HFFc6 (cell line): ENCODE measurements around the gene KMT5C. TPM values are rescaled to one million over a fixed set of nuclear protein-coding genes. Genes with fewer than 3 reads are reported as not detected.

Source experiments
- DNase-seq: peaks from one replicate; pipeline ENCODE4 v3.0.0-alpha.2; 2018
- H3K27ac Mint-ChIP-seq: 2 replicates; pipeline ENCODE4 v1.8.0; 2020; ENCODE audit warnings: mild to moderate bottlenecking, mixed read lengths
- H3K27me3 Mint-ChIP-seq: 2 replicates; pipeline ENCODE4 v1.8.0; 2021; ENCODE audit warnings: mild to moderate bottlenecking, moderate library complexity, mixed read lengths; ENCODE audit not compliant: insufficient read depth
- H3K36me3 Mint-ChIP-seq: 2 replicates; pipeline ENCODE4 v1.8.0; 2021; ENCODE audit warnings: low read depth, mixed read lengths
- H3K4me1 Mint-ChIP-seq: 2 replicates; pipeline ENCODE4 v1.8.0; 2020; ENCODE audit warnings: low read depth, mixed read lengths
- H3K4me3 Mint-ChIP-seq: 2 replicates; pipeline ENCODE4 v1.8.0; 2020; ENCODE audit warnings: mild to moderate bottlenecking, moderate library complexity, mixed read lengths
- H3K9me3 Mint-ChIP-seq: 2 replicates; pipeline ENCODE4 v1.8.0; 2020; ENCODE audit warnings: mild to moderate bottlenecking, mixed read lengths
- CTCF ChIP-seq: fragments of 200-600 bp; sonication (generic); IDR thresholded peaks from 2 replicates; pipeline ENCODE4 v1.5.0; 2021; ENCODE audit warnings: antibody characterized with exemption, mild to moderate bottlenecking
- total RNA-seq, 6 experiments: library from RNA; stranded (reverse); fragmentation: NEBNext Ultra II Directional; extraction: Animal tissue kit (Norgen Biotek cat#: 25700); gene quantifications; 2 replicates in 1 of 6; 3 replicates in 5 of 6; pipeline ENCODE4 v1.2.3, GENCODE V29; 2021

KMT5C gene
- total RNA-seq, 6 experiments from 2014 or later: 3.8 to 6.2 (median 4.4) TPM

GRCh38 chr19:55339889-55340783 lies 460 bp downstream of the KMT5C start:
- H3K4me1 Mint-ChIP-seq: peaks cover 26% of the 10 kb centered on the region
- no peaks in the 10 kb centered on the region for H3K9me3 Mint-ChIP-seq
- DNase-seq: no peak
- H3K36me3 Mint-ChIP-seq: no peaks in the 10 kb centered on the region; the same call in 1 of the 2 replicates
- peaks cover 7% of the 10 kb centered on the region for H3K27me3 Mint-ChIP-seq
- H3K4me3 Mint-ChIP-seq: peak overlapping the region; percentile 91
- TF ChIP-seq CTCF: no peak
- H3K27ac Mint-ChIP-seq: peak overlapping the region; percentile 100

DNA sequence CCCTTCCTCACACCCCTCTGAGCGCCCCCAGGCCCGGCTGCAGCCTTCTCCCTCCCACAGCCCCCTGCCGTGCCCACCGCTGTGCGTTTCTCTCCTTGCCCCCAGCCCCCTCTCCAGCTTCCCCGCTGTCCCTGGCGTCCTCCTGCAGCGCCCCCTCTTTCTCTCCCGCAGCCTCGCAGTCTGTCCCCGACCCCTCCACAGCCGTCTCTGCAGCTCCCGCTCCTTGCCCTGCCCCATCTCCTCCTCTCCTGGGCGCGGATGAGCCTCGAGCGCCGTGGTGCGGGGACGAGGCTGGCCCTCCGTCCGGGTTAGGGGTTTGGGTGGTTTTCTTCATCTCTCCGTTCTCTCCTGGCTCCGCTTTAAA lies 1.1 kb downstream of the KMT5C start:
- peak; percentile 51 for TF ChIP-seq CTCF
- no peaks in the 10 kb centered on the region for H3K9me3 Mint-ChIP-seq
- H3K4me3 Mint-ChIP-seq: peak overlapping the region; percentile 91
- H3K27ac Mint-ChIP-seq: peak overlapping the region; percentile 100; the same call in 1 of the 2 replicates
- no peaks in the 10 kb centered on the region; the same call in 1 of the 2 replicates for H3K36me3 Mint-ChIP-seq
- no peak for DNase-seq
- H3K27me3 Mint-ChIP-seq: peaks cover 7% of the 10 kb centered on the region
- H3K4me1 Mint-ChIP-seq: peaks cover 33% of the 10 kb centered on the region

- DNase-seq: peak; percentile 41
- H3K36me3 Mint-ChIP-seq: no peaks in the 10 kb centered on the region; the same call in 1 of the 2 replicates
- no peaks in the 10 kb centered on the region for H3K9me3 Mint-ChIP-seq
- peaks cover 33% of the 10 kb centered on the region for H3K4me1 Mint-ChIP-seq
- no peak for TF ChIP-seq CTCF
- peaks cover 7% of the 10 kb centered on the region for H3K27me3 Mint-ChIP-seq
- peak overlapping the region; percentile 100 for H3K27ac Mint-ChIP-seq
- H3K4me3 Mint-ChIP-seq: peak overlapping the region; percentile 91
Observed at GRCh38 chr19:55341171-55341588, 1.5 kb downstream of the KMT5C start.

DNA sequence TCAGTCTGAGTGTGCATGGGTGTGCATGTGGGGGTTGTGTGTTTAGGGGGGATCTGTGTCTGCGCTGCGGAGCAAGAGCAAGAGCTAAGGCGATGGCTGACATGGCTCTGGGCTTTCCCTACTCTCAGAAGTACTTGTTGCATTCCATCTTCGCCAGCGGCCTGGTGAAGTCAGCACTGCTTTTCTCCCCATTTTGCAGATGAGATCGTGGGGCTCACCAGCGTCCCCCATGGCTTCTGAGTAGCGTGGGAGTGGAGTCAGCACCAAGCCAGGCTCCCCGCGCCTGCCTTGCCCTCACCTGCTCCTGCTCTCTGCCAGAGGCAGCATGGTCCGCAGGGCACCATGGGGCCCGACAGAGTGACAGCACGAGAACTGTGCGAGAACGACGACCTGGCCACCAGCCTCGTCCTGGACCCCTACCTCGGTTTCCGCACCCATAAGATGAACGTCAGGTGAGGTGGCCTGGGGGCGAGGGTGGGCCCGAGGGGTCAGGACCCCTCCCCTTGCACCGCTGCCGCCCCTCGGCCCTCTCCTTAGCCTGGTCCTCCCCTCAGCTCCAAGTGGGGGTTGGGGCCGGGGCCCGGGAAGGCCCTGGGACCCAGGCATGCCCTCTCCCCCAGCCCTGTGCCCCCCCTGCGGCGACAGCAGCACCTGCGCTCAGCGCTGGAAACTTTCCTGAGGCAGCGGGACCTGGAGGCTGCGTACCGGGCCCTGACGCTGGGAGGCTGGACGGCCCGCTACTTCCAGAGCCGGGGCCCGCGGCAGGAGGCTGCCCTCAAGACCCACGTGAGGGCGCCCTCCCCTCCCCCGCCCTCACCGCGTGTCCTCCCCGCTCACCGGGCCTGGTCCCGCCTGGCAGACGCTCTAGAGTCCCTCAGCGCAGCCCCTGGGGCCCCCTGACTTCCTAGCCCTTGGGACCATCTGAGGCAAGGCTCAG lies 2.2 kb downstream of the KMT5C start:
- peaks cover 33% of the 10 kb centered on the region for H3K4me1 Mint-ChIP-seq
- H3K4me3 Mint-ChIP-seq: peak overlapping the region; percentile 60
- no peaks in the 10 kb centered on the region for H3K9me3 Mint-ChIP-seq
- H3K36me3 Mint-ChIP-seq: no peaks in the 10 kb centered on the region; the same call in 1 of the 2 replicates
- TF ChIP-seq CTCF: no peak
- no peak for DNase-seq
- H3K27ac Mint-ChIP-seq: peak overlapping the region; percentile 60
- peaks cover 6% of the 10 kb centered on the region for H3K27me3 Mint-ChIP-seq

GRCh38 chr19:55344444-55344843 lies 4.8 kb downstream of the KMT5C start:
- no peak for TF ChIP-seq CTCF
- no peak overlapping the region for H3K27ac Mint-ChIP-seq
- no peaks in the 10 kb centered on the region for H3K9me3 Mint-ChIP-seq
- no peaks in the 10 kb centered on the region; the same call in 1 of the 2 replicates for H3K36me3 Mint-ChIP-seq
- H3K27me3 Mint-ChIP-seq: peaks cover 2% of the 10 kb centered on the region; the same call in 1 of the 2 replicates
- peaks cover 23% of the 10 kb centered on the region for H3K4me1 Mint-ChIP-seq
- DNase-seq: no peak
- H3K4me3 Mint-ChIP-seq: no peak overlapping the region
